EL (cell line): ENCODE results near the gene MARK3.
A peak's percentile ranks its signal among the peaks of the same experiment; 100 is the strongest.

Experiments
- DNase-seq: peaks from one replicate; pipeline ENCODE4 v3.0.0-alpha.2; 2016

Gene MARK3

GRCh38 chr14:103552011-103552845, 167.0 kb downstream of the MARK3 start:
- DNase-seq = peak; percentile 64

GRCh38 chr14:103552846-103553210, 167.6 kb downstream of the MARK3 start:
- DNase-seq = no peak
